NCI-H1048 (cell line): ENCODE results near the gene HOXA10.

ENCODE experiments used
- DNase-seq: peaks from one replicate; lab custom pipeline; 2025; lab: John Stamatoyannopoulos, UW

The HOXA10 gene

GRCh38 chr7:27203365-27203953, 29.3 kb upstream of the HOXA10 start:
- DNase-seq: no peak

GRCh38 chr7:27202862-27203134, 28.7 kb upstream of the HOXA10 start:
- no peak for DNase-seq

- DNase-seq: no peak
These were observed 28.1 kb upstream of the HOXA10 start for GRCh38 chr7:27202018-27202861.

GRCh38 chr7:27201580-27202017, 27.5 kb upstream of the HOXA10 start:
- DNase-seq: no peak

GRCh38 chr7:27200761-27201579, 26.9 kb upstream of the HOXA10 start:
- DNase-seq: no peak

- DNase-seq: peak; percentile 36
These were observed 26.0 kb upstream of the HOXA10 start, which contains the start of gene HOXA13 for GRCh38 chr7:27199849-27200760. Gene HOXA13, minus strand, starts transcription at chr7:27200091. Its CDS starts 14 bp downstream, at chr7:27200077.

- no peak for DNase-seq
These were observed 25.0 kb upstream of the HOXA10 start for GRCh38 chr7:27198871-27199801.

- DNase-seq: no peak
These were observed 24.2 kb upstream of the HOXA10 start for GRCh38 chr7:27198138-27198841.

GRCh38 chr7:27197137-27198042, 23.3 kb upstream of the HOXA10 start:
- DNase-seq: no peak

- DNase-seq: peak; percentile 23
These were observed 22.2 kb upstream of the HOXA10 start for GRCh38 chr7:27196287-27196767.

GRCh38 chr7:27194686-27195379, 20.7 kb upstream of the HOXA10 start:
- no peak for DNase-seq

- DNase-seq: no peak
These were observed 19.9 kb upstream of the HOXA10 start for GRCh38 chr7:27194002-27194352.

GRCh38 chr7:27193335-27194001, 19.3 kb upstream of the HOXA10 start:
- DNase-seq: no peak

GRCh38 chr7:27192546-27193334, 18.6 kb upstream of the HOXA10 start:
- no peak for DNase-seq

GRCh38 chr7:27191833-27192545, 17.9 kb upstream of the HOXA10 start:
- no peak for DNase-seq

- DNase-seq: no peak
These were observed 17.1 kb upstream of the HOXA10 start for GRCh38 chr7:27191161-27191731.
